ENCODE results near the gene PFDN6.
"Not testable (repeated sequence)": the region's sequence is repeated elsewhere in the genome, so short reads cannot be mapped to it uniquely, and the experiment has no call there.

Gene PFDN6

DNA sequence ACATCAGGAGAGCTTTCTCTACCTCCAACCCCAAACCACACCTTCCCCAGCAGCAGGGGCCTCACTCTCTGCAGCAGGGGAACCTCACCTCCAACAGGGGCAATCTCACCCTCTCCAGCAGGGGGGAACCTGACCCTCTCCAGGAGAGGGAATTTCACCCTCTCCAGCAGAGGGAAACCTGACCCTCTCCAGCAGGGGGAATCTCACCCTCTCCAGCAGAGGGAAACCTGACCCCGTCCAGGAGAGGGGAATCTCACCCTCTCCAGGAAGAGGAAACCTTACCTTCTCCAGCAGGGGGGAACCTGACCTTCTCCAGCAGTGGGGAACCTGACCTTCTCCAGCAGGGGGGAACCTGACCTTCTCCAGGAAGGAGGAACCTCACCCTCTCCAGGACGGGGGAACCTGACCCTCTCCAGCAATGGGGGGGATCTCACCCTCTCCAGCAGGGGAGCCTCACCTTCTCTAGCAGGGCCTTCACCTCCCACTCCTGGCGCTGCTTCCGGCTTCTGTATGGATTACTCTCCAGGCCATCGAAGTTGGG lies 9.4 kb upstream of the PFDN6 start:
- Histone ChIP-seq H3K4me3 (ENCODE audit: low read depth in 1 of 2, low read length in 1 of 2) (no peak overlapping the region), H3K27me3 (no peaks in the 10 kb centered on the region), H3K9me3 (no peaks in the 10 kb centered on the region), H3K27ac (peak overlapping the region; percentile 90), H3K36me3 (peaks cover 37% of the 10 kb centered on the region), H3K4me1 (ENCODE audit: control insufficient read depth in 1 of 2, insufficient read depth in 1 of 2, low read depth in 1 of 2, low read length in 1 of 2) (peaks cover 43 to 45% of the 10 kb centered on the region in 2 experiments)
- TF ChIP-seq, protein P1, sequence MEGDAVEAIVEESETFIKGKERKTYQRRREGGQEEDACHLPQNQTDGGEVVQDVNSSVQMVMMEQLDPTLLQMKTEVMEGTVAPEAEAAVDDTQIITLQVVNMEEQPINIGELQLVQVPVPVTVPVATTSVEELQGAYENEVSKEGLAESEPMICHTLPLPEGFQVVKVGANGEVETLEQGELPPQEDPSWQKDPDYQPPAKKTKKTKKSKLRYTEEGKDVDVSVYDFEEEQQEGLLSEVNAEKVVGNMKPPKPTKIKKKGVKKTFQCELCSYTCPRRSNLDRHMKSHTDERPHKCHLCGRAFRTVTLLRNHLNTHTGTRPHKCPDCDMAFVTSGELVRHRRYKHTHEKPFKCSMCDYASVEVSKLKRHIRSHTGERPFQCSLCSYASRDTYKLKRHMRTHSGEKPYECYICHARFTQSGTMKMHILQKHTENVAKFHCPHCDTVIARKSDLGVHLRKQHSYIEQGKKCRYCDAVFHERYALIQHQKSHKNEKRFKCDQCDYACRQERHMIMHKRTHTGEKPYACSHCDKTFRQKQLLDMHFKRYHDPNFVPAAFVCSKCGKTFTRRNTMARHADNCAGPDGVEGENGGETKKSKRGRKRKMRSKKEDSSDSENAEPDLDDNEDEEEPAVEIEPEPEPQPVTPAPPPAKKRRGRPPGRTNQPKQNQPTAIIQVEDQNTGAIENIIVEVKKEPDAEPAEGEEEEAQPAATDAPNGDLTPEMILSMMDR (IDR thresholded peaks at IDR 0.05) = peak; percentile 35

- TF ChIP-seq, protein P1 (IDR thresholded peaks at IDR 0.05) = no peak
- peak overlapping the region; percentile 90 for H3K27ac ChIP-seq
- peaks cover 37% of the 10 kb centered on the region for H3K36me3 ChIP-seq
- no peaks in the 10 kb centered on the region for H3K9me3 ChIP-seq
- no peaks in the 10 kb centered on the region for H3K27me3 ChIP-seq
- H3K4me3 ChIP-seq (ENCODE audit: low read depth in 1 of 2, low read length in 1 of 2) = no peak overlapping the region
- peaks cover 43 to 45% of the 10 kb centered on the region in 2 experiments for H3K4me1 ChIP-seq (ENCODE audit: control insufficient read depth in 1 of 2, insufficient read depth in 1 of 2, low read depth in 1 of 2, low read length in 1 of 2)
These were observed 8.9 kb upstream of the PFDN6 start for GRCh38 chr6:33280539-33280938.

DNA sequence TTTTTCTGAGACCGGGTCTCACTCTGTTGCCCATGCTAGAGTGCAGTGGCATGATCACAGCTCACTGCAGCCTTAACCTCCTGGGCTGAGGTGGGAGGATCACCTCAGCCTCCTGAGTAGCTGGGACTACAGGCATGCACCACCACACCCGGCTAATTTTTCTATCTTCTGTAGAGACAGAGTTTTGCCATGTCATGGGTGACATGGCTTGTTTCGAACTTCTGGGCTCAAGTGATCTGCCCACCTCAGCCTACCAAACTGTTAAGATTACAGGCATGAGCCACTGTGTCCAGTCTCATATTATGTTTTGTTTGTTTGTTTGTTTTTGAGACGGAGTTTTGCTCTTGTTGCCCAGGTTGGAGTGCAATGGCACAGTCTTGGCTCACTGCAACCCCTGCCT lies 4.2 kb upstream of the PFDN6 start:
- peaks cover 23 to 24% of the 10 kb centered on the region in 2 experiments for H3K4me1 ChIP-seq (ENCODE audit: control insufficient read depth in 1 of 2, insufficient read depth in 1 of 2, low read depth in 1 of 2, low read length in 1 of 2)
- H3K27me3 ChIP-seq; H3K27ac ChIP-seq; H3K4me3 ChIP-seq (ENCODE audit: low read depth in 1 of 2, low read length in 1 of 2); H3K9me3 ChIP-seq: not testable (repeated sequence)
- peaks cover 15% of the 10 kb centered on the region for H3K36me3 ChIP-seq

DNA sequence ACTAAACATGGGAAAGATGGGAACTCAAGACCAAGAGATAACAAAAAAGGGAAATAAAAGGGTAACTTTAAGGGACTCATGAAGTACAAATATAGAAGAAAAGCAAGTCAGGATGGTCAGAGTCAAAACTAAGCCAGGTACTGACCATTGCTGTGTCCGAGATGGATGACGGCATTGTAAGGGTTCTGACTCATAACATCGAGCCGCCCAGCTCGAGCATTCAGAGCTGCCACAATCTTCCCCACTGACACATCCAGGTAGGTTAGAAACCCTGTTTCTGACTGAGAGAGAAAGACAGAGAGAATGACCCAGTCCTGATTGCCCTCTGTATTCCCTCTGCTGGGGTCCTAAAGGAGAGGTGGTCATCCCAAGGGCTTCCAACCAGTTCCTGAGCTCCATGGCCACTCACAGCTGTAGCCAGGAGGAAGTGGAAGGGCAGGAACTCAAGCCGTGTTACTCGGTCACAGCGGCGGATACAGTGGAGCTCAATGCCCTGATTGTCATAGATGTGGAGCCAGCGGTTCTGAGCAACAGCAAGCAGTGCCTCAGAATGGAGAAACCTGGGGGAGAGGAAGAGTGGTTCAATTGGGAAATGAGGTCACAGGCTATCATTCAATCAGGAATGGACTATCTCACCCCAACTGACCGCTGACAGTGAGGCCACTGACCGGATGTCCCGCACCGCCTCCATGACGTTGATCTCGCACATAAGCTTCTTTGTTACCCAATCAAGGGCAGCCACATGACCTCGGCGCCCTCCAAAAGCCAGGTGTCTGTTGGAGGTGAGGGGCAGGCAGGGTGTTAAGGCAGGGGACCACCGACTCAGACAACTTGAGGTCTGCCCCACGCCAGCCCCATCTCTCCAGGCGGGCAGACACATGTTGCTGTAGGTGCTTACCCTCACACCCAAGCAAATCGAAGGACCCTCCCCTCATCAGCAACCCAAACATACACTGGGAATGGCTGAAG lies 2.2 kb upstream of the PFDN6 start:
- Histone ChIP-seq H3K36me3 (peaks cover 20% of the 10 kb centered on the region), H3K4me3 (ENCODE audit: low read depth in 1 of 2, low read length in 1 of 2) (no peak overlapping the region), H3K27me3 (no peaks in the 10 kb centered on the region), H3K9me3 (no peaks in the 10 kb centered on the region), H3K27ac (no peak overlapping the region), H3K4me1 (ENCODE audit: control insufficient read depth in 1 of 2, insufficient read depth in 1 of 2, low read depth in 1 of 2, low read length in 1 of 2) (peaks cover 22 to 23% of the 10 kb centered on the region in 2 experiments)
- TF ChIP-seq, protein P1 (IDR thresholded peaks at IDR 0.05) = no peak

DNA sequence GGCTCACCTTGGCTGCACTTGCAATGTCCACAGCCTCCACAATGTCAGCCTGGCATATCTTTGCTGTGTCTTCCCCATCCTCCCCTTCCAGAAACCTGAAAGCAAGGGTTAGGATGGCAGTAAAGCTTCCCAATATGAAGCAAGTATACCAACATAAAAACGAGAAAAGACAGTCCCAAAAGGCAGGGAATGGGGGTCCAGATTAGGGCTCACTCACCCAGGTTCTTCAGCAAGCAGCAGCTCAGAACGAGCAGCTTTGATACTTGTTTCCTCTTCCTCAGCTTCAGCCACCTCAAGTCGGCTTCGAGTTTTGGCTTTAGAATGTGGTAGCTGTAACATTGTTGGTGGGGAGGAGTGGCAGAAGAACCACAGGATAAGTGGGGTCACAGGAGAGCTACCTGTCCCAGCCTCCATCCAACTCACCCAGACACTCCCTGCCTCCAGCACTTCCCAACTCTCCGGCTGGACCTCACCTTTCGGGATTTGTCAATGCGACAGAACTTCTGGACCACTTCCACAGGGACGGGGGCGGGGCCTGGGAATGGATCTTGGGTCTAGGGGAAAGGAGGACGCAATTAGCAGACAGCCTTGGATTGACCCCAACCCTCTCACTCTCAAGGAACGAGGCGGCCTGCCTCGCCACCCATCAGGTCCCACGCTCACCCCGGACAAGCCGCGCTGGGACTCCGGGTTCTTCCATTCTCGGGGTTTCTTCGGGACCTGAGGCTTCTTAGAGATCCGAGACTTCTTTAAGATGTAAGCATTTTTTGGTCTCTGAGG lies 1.1 kb upstream of the PFDN6 start:
- H3K27me3 ChIP-seq = no peaks in the 10 kb centered on the region
- H3K36me3 ChIP-seq = peaks cover 25% of the 10 kb centered on the region
- H3K4me3 ChIP-seq (ENCODE audit: low read depth in 1 of 2, low read length in 1 of 2) = peak overlapping the region; percentile 98 to 99
- no peaks in the 10 kb centered on the region for H3K9me3 ChIP-seq
- peaks cover 22 to 23% of the 10 kb centered on the region in 2 experiments for H3K4me1 ChIP-seq (ENCODE audit: control insufficient read depth in 1 of 2, insufficient read depth in 1 of 2, low read depth in 1 of 2, low read length in 1 of 2)
- peak overlapping the region; percentile 78 for H3K27ac ChIP-seq
- TF ChIP-seq, protein P1 (IDR thresholded peaks at IDR 0.05) = no peak
